ENCODE results near the gene SLC29A3.

Gene SLC29A3

DNA sequence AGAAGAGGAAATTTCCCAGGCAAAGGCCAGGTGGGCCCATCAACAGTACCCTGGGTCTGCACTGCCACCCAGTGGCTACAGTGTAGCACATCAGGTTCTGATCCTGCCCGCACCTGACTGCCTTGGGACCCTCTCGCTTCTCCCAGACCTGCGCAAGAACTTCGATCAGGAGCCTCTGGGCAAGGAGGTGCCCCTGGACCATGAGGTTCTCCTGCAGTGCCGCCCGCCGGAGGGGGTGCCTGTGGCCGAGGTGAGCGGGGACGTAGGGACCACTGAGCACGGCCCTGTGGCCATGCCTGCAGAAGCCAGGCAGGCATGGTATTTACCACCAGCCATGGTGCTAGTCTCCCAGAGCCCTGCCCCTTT lies 33.9 kb upstream of the SLC29A3 start:
- 70% methylated on average over 11 of the region's 11 CpGs for WGBS
- Histone ChIP-seq H3K9ac (ENCODE audit: low read depth, low read length) (no peak overlapping the region), H3K4me1 (ENCODE audit: insufficient read depth, low read length) (no peaks in the 10 kb centered on the region), H3K36me3 (ENCODE audit: insufficient read depth, low read length) (peaks cover 50% of the 10 kb centered on the region), H3K4me3 (ENCODE audit: low read length) (no peak overlapping the region), H3K9me3 (ENCODE audit: insufficient read depth, low read depth, low read length) (no peaks in the 10 kb centered on the region), H3K27ac (ENCODE audit: low read depth, low read length) (no peak overlapping the region), H3K27me3 (ENCODE audit: insufficient read depth, low read length) (no peaks in the 10 kb centered on the region)

DNA sequence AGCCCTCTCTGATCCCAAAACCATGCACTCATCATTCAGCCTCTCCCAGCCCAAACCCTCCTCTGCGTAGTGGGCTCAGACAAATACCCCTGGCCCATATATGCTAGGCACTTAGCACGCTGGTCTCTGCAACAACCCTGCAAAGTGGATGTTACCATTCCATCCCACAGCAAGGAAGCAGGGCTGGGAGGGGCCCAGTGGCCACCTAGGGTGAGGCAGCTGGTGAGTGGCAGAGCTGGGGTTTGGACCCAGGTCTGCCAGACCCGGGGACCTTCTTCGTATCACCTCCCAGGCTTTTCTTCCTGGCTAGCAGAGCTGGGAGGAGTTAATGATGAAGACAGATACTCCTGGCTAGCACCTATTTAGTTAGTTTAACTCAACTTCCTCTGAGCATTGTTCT lies 33.1 kb upstream of the SLC29A3 start:
- no peak overlapping the region for H3K4me3 ChIP-seq (ENCODE audit: low read length)
- H3K27ac ChIP-seq (ENCODE audit: low read depth, low read length) = no peak overlapping the region
- H3K9ac ChIP-seq (ENCODE audit: low read depth, low read length) = no peak overlapping the region
- no peaks in the 10 kb centered on the region for H3K4me1 ChIP-seq (ENCODE audit: insufficient read depth, low read length)
- WGBS = 82% methylated on average over 4 of the region's 4 CpGs
- peaks cover 52% of the 10 kb centered on the region for H3K36me3 ChIP-seq (ENCODE audit: insufficient read depth, low read length)
- H3K27me3 ChIP-seq (ENCODE audit: insufficient read depth, low read length) = no peaks in the 10 kb centered on the region
- H3K9me3 ChIP-seq (ENCODE audit: insufficient read depth, low read depth, low read length) = no peaks in the 10 kb centered on the region

GRCh38 chr10:71286521-71287294 lies 32.4 kb upstream of the SLC29A3 start:
- Histone ChIP-seq H3K4me1 (ENCODE audit: insufficient read depth, low read length) (no peaks in the 10 kb centered on the region), H3K9ac (ENCODE audit: low read depth, low read length) (no peak overlapping the region), H3K27ac (ENCODE audit: low read depth, low read length) (no peak overlapping the region), H3K27me3 (ENCODE audit: insufficient read depth, low read length) (no peaks in the 10 kb centered on the region), H3K36me3 (ENCODE audit: insufficient read depth, low read length) (peaks cover 56% of the 10 kb centered on the region), H3K4me3 (ENCODE audit: low read length) (no peak overlapping the region), H3K9me3 (ENCODE audit: insufficient read depth, low read depth, low read length) (no peaks in the 10 kb centered on the region)
- WGBS = 98% methylated on average over 17 of the region's 17 CpGs

DNA sequence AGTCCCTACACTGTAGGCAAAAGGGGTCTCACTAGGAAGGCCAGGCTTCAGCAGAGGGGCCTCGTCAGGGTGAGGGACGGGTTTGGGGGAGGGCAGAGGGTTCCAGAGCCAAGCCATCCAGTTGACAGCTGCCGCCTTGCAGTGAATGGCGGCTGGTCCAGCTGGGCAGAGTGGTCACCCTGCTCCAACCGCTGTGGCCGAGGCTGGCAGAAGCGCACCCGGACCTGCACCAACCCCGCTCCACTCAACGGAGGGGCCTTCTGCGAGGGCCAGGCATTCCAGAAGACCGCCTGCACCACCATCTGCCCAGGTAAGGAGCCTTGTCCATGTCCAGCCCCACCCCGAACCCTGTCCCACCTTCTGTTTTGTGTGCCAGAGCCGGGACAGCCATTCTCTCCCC lies 31.6 kb upstream of the SLC29A3 start:
- no peaks in the 10 kb centered on the region for H3K9me3 ChIP-seq (ENCODE audit: insufficient read depth, low read depth, low read length)
- H3K27ac ChIP-seq (ENCODE audit: low read depth, low read length) = no peak overlapping the region
- no peak overlapping the region for H3K4me3 ChIP-seq (ENCODE audit: low read length)
- H3K4me1 ChIP-seq (ENCODE audit: insufficient read depth, low read length) = no peaks in the 10 kb centered on the region
- 86% methylated on average over 14 of the region's 14 CpGs for WGBS
- peaks cover 60% of the 10 kb centered on the region for H3K36me3 ChIP-seq (ENCODE audit: insufficient read depth, low read length)
- H3K9ac ChIP-seq (ENCODE audit: low read depth, low read length) = no peak overlapping the region
- no peaks in the 10 kb centered on the region for H3K27me3 ChIP-seq (ENCODE audit: insufficient read depth, low read length)

DNA sequence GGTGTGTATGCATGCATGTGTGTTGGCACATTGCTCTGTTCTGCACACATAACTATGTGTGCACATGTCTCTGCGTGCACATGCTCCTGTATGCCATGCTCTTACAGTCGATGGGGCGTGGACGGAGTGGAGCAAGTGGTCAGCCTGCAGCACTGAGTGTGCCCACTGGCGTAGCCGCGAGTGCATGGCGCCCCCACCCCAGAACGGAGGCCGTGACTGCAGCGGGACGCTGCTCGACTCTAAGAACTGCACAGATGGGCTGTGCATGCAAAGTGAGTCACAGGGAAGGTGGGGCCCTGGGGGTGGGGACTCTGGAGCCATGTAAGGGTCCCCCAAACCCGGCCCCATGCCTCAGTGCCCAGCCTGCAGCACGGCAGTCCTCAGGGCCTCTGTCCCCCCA lies 30.6 kb upstream of the SLC29A3 start:
- Histone ChIP-seq H3K27ac (ENCODE audit: low read depth, low read length) (no peak overlapping the region), H3K4me1 (ENCODE audit: insufficient read depth, low read length) (no peaks in the 10 kb centered on the region), H3K36me3 (ENCODE audit: insufficient read depth, low read length) (peaks cover 69% of the 10 kb centered on the region), H3K9me3 (ENCODE audit: insufficient read depth, low read depth, low read length) (no peaks in the 10 kb centered on the region), H3K9ac (ENCODE audit: low read depth, low read length) (no peak overlapping the region), H3K27me3 (ENCODE audit: insufficient read depth, low read length) (no peaks in the 10 kb centered on the region), H3K4me3 (ENCODE audit: low read length) (no peak overlapping the region)
- WGBS = 94% methylated on average over 15 of the region's 15 CpGs

- Histone ChIP-seq H3K4me3 (ENCODE audit: low read length) (no peak overlapping the region), H3K27me3 (ENCODE audit: insufficient read depth, low read length) (no peaks in the 10 kb centered on the region), H3K36me3 (ENCODE audit: insufficient read depth, low read length) (peaks cover 73% of the 10 kb centered on the region), H3K9me3 (ENCODE audit: insufficient read depth, low read depth, low read length) (no peaks in the 10 kb centered on the region), H3K27ac (ENCODE audit: low read depth, low read length) (no peak overlapping the region), H3K9ac (ENCODE audit: low read depth, low read length) (no peak overlapping the region), H3K4me1 (ENCODE audit: insufficient read depth, low read length) (no peaks in the 10 kb centered on the region)
- WGBS = 93% methylated on average over 11 of the region's 12 CpGs
Observed at GRCh38 chr10:71289421-71290130, 29.5 kb upstream of the SLC29A3 start.

- no peaks in the 10 kb centered on the region for H3K4me1 ChIP-seq (ENCODE audit: insufficient read depth, low read length)
- no peaks in the 10 kb centered on the region for H3K27me3 ChIP-seq (ENCODE audit: insufficient read depth, low read length)
- no peak overlapping the region for H3K9ac ChIP-seq (ENCODE audit: low read depth, low read length)
- no peak overlapping the region for H3K27ac ChIP-seq (ENCODE audit: low read depth, low read length)
- H3K9me3 ChIP-seq (ENCODE audit: insufficient read depth, low read depth, low read length) = no peaks in the 10 kb centered on the region
- peaks cover 78% of the 10 kb centered on the region for H3K36me3 ChIP-seq (ENCODE audit: insufficient read depth, low read length)
- 94% methylated on average over 3 of the region's 3 CpGs for WGBS
- H3K4me3 ChIP-seq (ENCODE audit: low read length) = no peak overlapping the region
Observed at GRCh38 chr10:71290331-71290730, 28.7 kb upstream of the SLC29A3 start.

GRCh38 chr10:71290806-71291527 lies 28.1 kb upstream of the SLC29A3 start:
- 95% methylated on average over 26 of the region's 26 CpGs for WGBS
- no peaks in the 10 kb centered on the region for H3K4me1 ChIP-seq (ENCODE audit: insufficient read depth, low read length)

GRCh38 chr10:71291528-71291900 lies 27.5 kb upstream of the SLC29A3 start:
- no peak overlapping the region for H3K9ac ChIP-seq (ENCODE audit: low read depth, low read length)
- H3K4me1 ChIP-seq (ENCODE audit: insufficient read depth, low read length) = no peaks in the 10 kb centered on the region
- H3K27me3 ChIP-seq (ENCODE audit: insufficient read depth, low read length) = no peaks in the 10 kb centered on the region
- H3K4me3 ChIP-seq (ENCODE audit: low read length) = no peak overlapping the region
- 96% methylated on average over 13 of the region's 13 CpGs for WGBS
- no peaks in the 10 kb centered on the region for H3K9me3 ChIP-seq (ENCODE audit: insufficient read depth, low read depth, low read length)
- H3K27ac ChIP-seq (ENCODE audit: low read depth, low read length) = no peak overlapping the region
- peaks cover 78% of the 10 kb centered on the region for H3K36me3 ChIP-seq (ENCODE audit: insufficient read depth, low read length)

More at GRCh38 chr10:71290806-71291527, 28.1 kb upstream of the SLC29A3 start:
- Histone ChIP-seq H3K9ac (ENCODE audit: low read depth, low read length) (no peak overlapping the region), H3K36me3 (ENCODE audit: insufficient read depth, low read length) (peaks cover 78% of the 10 kb centered on the region), H3K4me3 (ENCODE audit: low read length) (no peak overlapping the region), H3K27me3 (ENCODE audit: insufficient read depth, low read length) (no peaks in the 10 kb centered on the region), H3K27ac (ENCODE audit: low read depth, low read length) (no peak overlapping the region), H3K9me3 (ENCODE audit: insufficient read depth, low read depth, low read length) (no peaks in the 10 kb centered on the region)

DNA sequence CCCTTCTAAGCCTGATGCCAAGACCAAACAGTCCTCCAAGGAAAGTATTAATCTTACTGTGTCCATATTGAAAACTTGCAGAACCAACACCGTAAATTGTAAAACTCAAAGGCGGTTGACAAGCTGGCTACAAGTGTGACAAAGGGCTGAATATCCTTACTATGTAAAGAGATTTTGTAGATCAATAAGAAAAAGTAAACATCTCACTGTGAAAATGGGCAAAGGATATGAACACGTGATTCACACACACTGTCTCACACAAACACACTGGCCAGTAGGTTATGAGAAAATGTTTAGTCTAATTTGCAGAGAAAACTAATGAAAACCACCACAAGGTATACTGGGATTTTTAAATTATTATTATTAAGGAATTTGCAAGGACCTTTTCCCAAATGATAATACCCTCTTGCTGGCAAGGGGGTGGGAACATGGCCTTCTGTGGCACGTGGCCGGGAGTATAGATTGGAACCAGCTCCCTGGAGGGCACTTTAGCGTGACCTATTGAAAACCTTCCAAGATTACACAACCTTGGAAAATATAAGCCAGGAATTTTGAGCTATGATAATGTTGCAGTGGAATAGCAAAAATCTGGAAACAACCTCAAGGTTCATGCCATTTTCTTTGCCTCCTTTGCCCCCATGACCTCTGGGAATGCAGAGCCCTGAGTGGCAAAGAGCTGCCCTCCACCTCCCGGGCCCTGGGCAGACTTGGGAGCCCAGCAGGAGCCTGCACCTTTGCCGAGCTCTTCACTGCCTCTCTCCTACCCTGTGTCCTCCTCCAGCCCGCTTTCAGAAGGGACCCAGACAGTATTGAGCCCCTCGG lies 26.2 kb upstream of the SLC29A3 start:
- H3K36me3 ChIP-seq (ENCODE audit: insufficient read depth, low read length) = peaks cover 79% of the 10 kb centered on the region
- H3K27me3 ChIP-seq (ENCODE audit: insufficient read depth, low read length) = no peaks in the 10 kb centered on the region
- H3K9me3 ChIP-seq (ENCODE audit: insufficient read depth, low read depth, low read length) = no peaks in the 10 kb centered on the region
- H3K27ac ChIP-seq (ENCODE audit: low read depth, low read length) = no peak overlapping the region
- H3K4me1 ChIP-seq (ENCODE audit: insufficient read depth, low read length) = no peaks in the 10 kb centered on the region
- 94% methylated on average over 9 of the region's 10 CpGs for WGBS
- H3K9ac ChIP-seq (ENCODE audit: low read depth, low read length) = no peak overlapping the region
- no peak overlapping the region for H3K4me3 ChIP-seq (ENCODE audit: low read length)
